DMS153 (cell line): ENCODE data around the gene OLFML1.

Experiments
- DNase-seq: peaks from one replicate; lab custom pipeline; 2025; lab: John Stamatoyannopoulos, UW

The OLFML1 gene

DNA sequence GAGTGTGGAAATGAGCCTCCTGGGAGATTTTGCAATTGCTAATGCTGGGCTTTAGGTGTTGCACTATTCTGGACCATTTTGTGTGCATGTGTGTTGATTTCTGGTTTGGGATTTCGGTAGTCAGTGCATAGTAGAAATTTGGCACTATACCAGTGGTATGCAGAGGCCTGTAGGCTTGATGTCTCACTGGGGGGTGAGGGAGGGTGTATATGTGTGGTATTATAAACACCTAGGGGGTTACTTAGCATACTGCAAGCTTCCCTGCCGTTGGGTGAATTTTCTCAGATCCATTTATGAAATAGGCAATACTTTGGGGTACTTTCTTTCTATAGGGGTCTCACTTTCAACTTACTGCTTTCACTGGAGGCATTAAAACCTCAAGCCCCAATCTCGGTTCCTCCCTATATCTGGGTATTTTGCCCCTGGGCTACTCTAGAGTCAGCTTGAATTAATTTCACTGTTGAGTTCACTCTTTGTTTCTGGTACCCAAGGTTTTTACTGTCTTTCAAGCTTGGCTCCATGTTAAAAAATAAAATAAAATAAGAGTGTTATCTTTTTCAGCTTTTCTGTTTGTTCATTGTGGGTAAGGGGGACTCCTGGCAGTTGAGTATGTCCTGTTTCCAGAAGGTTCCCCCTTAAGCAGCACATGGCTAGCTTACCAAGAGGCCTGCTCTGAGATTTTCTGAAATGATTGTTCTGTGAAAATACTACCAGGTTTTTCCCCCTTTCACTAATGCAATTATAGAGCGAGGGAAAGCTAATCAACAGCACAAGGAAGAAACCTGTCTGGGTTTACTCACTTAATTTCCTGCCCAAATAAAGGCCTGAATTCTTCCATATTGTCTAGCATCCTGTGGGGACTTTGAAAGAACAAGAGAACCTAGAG is 74.3 kb downstream of the OLFML1 start:
- no peak for DNase-seq
